Stimulated activated CD8-positive, alpha-beta memory T cell treated with anti-CD3 and anti-CD28 coated beads, Interleukin-7, amount 100 ng/mL, for 4 hours (primary cell): ENCODE results near the gene AFAP1.

Experiments used
- DNase-seq, 2 donors: peaks; one replicate each; pipeline ENCODE4 v3.0.0-alpha.2; 2020; ENCODE audit warnings: low read depth in 2 of 2

AFAP1 gene

GRCh38 chr4:7739077-7739917 is 200.4 kb downstream of the AFAP1 start:
- no peak for DNase-seq

DNA sequence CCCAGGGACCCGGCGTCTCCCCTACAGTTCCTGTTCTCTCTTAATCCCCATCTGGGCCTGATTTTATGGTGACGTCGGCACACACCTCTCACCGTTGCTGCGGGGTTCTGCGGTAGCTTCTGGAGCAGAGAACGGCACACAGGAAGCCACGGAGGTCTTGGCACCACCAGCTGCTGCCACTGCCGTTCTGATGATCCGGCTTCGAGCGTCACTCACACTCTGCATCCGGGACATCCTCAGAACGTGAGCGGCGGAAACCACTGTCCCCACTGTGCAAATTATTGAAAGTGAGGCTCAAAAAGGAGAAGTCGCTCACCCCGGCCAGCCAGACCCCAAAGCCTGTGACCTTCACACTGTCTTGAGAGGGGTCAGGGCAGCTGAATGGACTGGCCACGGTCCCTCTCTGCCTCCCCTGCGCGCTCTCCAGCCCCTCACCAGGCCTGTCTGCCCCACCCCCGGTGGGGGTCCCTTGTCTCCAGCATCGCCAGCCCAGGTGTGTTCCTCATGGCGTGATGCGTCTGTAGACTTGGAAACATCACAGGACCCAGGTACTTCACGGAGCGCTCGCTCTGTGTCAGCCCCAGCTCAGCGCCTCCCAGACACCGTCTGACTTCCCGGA is 201.1 kb downstream of the AFAP1 start:
- DNase-seq = no peak

GRCh38 chr4:7737752-7738457 is 201.8 kb downstream of the AFAP1 start:
- no peak for DNase-seq

DNA sequence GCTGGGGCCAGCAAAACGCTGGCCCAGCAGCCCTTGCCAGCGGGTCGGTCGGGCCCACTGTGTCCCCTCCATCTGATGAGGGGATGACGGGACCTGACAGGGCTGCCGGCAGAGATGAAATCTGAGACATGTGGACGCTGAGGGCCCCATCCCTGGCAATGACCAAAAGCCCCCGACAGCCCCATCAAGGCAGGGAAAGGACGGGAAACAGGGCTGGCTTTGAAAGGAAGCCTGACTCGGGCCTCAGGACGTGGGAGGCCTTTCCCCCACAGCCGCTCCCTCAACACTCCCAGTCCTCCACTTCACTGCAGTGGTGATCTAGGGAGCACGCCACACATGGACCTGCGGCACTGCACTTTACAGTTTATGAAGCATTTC is 202.4 kb downstream of the AFAP1 start:
- DNase-seq = no peak

DNA sequence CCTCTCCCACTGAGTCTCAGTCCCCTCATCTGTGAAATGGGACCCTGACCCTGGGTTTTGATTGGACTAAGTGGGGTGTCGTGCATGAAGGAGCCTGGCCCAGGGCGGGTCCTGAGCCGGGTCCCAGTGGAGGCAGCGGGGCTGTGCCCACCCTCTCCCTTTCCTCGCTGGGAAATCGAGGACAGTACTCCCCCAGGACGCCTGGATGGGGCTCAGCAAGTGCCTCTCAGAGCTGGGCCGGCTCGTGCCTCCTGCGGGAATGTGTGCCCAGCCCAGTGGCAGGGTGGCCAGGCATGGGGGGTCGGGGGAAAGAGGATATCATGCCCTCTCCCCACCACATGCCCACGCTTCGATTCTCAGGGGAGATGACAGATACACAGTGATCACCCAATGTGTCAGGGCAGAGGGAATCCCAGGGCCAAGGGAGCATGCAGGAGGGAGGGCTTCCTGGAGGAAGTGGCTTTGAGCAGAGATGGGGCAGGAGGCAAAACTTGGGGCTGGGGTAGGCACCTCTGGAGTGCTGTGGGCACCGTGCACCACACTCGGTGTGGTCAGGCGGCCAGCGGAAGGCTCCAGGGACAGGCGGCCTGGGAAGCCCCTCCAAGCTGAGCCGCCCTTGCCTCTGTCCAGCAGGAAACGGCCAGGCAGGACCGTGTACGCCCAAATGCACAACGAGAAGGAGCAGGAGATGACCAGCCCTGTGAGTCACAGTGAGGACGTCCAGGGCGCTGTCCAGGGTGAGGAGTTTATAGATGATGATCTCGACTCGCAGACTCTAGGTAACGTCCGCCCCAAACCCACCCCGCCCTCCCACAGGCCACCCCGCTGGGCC is 203.0 kb downstream of the AFAP1 start:
- DNase-seq = no peak

DNA sequence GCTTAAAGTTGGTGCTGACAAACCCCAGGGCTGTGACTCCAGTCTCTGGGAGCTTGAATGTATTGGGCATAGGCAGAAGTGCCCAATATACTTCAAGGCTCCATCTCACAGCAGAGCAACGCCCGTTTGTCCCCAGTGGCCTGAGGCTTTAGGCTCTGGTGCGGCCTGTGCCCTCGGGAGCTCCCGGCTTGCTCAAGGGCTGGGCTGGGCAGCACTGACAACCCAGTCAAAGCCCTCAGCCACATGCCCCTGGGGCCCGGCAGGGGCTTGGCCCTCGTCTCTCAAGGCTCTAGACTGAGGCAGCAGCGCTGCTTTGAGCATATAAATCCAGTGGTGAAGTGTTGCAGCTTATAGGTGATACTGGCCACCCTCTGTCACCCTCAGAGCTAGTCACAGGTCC is 203.7 kb downstream of the AFAP1 start:
- DNase-seq = no peak

- DNase-seq = no peak
Measured at GRCh38 chr4:7735395-7735794, 204.3 kb downstream of the AFAP1 start.

DNA sequence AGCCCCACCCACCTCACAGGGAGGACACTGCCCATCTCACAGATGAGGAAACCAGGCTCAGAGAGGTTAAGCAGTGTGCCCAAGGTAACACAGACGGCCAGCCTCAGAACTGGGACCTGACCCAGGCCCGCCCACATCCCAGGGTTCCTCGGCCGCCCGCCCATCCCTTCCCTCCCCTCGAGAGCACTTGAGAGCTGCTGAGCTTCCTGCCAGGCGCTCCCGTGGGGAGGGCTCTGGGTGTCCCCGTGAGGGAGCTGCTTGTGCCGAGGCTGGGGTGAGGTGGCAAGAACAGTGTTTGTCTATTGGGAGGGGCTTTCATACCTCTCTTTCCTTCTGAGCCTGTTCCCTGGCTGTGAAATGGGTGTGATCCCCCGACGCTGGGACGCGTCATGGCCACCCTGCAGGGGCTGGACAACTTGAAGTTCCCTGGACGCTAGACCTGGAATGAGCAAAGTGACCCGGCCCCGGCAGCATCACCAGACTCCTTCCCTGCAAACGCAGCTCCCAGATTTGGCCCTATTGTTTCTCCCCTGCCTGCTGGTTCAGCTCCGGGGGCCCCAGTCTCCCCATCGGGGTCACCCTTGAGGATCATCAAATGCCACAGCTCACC is 204.9 kb downstream of the AFAP1 start:
- DNase-seq = no peak

- no peak for DNase-seq
Measured at GRCh38 chr4:7733801-7734650, 205.6 kb downstream of the AFAP1 start.

DNA sequence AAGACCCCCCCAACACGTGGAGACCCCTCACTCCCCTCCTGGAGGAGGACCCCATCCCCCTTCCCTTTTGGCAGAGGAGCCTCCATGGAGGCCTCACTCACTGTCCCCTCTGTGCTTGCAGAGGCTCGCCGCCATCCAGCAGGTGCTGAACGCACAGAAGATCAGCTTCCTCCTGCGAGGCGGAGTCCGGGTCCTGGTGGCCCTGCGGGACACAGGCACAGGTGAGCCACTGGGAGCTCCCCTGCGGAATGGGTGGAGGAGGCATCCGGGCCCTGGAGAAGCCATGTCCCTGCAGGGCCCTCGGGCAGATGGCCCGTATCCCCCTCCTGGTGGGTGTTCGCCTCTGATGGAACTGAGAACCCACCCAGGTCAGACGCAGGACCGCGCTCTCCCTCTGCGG is 206.5 kb downstream of the AFAP1 start:
- no peak for DNase-seq

- no peak for DNase-seq
Measured at GRCh38 chr4:7732263-7732662, 207.4 kb downstream of the AFAP1 start.

DNA sequence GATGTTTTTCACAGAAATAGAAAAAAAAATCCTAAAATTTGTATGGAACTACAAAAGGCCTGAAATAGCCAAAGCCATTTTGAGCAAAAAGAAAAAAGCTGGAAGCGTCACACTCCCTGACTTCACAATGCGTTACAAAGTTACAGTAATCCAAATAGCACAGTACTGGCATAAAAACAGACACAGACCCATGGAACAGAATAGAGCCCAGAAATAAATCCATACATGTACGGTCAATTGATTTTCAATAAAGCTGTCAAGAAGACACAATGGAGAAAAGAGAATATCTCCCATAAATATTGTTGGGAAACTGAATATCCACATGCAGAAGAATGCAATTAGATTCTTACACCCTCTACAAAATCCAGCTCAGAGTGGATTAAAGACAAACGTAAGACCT is 208.2 kb downstream of the AFAP1 start:
- DNase-seq = no peak

GRCh38 chr4:7727749-7728148 is 211.9 kb downstream of the AFAP1 start:
- no peak for DNase-seq

DNA sequence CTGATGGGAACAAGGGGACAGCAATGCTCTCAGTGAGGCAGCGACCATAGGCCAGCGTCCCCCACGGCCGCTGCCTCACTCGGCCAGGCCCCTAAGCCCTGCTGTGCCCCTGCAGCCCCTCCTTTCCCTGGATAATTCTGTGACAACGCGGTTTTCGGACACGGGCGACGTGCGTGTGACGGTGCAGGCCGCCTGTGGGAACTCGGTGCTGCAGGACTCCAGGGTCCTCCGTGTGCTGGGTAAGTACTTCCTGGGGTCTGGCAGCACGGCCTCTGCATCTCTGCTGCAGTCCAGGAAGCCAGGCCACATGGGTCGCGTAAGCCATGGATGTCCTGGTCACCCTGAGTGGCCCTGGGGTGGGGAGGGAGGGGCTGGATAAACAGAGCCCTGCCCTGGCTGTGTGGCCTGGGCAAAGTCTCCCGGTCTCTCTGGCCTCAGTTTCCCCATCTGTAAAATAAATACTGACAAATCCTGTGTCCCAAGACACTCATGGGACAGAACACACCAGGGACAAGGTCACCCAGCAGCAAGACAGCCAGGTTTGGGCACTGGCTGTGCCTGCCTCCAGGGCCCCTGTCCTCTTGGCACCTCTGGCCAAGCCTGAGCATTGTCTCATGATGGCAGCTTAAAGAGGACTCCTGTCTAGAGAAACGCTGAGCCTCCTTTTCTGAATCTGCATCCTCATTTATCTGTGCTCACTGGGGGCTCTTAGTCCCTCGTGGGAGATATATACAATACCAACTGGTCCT is 212.8 kb downstream of the AFAP1 start:
- DNase-seq = no peak

DNA sequence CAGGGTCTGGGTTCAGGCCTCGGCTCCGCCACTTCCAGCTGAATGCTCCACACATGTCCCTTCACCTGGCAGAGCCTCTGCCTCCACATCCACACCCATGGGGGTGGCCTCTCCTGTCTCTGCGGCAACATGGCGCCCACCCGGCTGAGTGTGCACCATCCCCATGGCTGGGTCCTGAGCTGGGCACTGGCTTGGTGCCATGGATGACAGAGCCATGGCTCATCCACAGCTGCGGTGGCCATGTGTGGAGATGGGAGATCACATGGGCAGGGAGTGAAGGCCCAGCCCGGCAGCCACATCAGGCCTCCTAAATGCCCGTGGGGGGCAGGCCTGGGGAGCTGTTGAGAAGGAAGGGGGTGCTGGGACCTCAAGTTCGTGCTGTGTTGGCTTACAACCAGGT is 213.7 kb downstream of the AFAP1 start:
- no peak for DNase-seq

DNA sequence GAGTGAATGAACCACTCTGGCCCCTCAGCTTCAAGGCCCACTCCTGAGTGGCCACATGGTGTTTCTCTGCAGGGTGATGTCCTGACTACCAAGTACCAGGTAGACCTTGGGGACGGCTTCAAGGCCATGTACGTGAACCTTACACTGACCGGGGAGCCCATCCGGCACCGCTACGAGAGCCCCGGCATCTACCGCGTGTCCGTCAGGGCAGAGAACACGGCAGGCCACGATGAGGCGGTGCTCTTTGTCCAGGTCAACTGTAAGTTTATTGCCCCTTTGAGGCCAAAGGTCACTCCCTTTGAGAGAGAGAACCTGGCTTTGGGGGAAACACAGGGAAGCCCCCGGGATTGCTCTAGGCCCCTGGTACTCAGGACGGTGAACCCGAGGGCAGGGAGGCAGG is 216.0 kb downstream of the AFAP1 start:
- no peak for DNase-seq

- DNase-seq = no peak
Measured at GRCh38 chr4:7722766-7723387, 216.8 kb downstream of the AFAP1 start.

- no peak for DNase-seq
Measured at GRCh38 chr4:7721984-7722551, 217.6 kb downstream of the AFAP1 start.
